NCI-H1105 treated with DMSO at 0.1 percent for 48 hours (cell line): ENCODE results near the gene RAI14.
A peak's percentile ranks its signal among the peaks of the same experiment; 100 is the strongest.

Source experiments
- DNase-seq: peaks from one replicate; lab custom pipeline; 2025; lab: John Stamatoyannopoulos, UW

The RAI14 gene

DNA sequence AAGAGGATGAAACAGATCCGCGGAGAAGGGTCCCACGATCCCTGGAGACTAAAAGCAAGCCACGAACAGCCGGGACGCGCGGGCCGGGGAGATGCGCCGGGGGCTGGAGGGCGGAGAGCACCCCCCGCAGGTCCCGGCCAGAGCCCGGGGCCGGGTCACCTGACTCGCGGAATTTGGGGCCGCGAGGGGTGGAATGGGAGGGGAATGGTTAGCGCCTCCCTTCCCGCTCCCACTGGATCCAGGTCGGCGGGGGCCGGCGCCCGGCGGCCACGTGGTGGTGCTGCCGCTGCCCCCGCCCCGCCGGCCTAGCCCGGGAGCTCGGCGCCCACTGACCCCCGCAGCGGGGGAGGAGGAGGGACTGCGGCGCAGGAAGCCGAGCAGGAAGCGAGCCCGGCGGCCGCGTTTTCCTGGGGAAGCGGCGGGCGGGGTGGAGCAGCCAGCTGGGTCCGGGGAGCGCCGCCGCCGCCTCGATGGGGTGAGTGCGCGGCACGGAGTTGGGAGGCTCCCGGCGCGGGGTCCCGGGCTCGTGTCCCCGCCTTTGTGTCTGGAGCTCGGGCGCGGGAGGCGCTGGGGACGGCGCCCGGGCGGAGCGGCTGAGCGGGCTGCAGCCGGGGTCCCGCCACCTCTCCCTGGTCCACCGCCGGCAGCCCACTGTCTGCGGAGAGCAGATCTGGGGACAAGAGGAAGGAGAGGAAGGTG, at the start of gene RAI14:
TSS of gene RAI14 (plus strand) at position 328 of the 699 bp plus-strand sequence. CDS start 30,592 bp downstream, outside the sequence.
- peak; percentile 46 for DNase-seq

DNA sequence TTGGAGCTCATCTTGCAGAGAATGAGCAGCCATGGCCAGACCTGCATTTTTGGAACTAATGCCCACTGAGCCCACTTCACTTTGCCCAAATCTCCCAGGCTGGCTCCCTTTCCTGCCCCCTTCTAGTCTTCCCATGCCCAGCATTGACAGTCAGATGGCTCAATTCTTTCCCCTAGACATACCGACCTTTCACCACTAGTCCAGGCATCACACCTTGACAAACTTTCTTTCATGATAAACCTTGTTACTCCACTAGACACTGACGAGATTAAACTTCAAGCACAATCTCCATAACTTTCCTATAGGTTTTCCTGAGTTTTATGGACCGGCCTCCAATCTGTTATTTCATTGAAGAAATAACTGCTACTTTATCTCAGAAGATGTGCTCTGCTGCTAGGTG, 47.8 kb upstream of the RAI14 start:
- DNase-seq, result no peak

DNA sequence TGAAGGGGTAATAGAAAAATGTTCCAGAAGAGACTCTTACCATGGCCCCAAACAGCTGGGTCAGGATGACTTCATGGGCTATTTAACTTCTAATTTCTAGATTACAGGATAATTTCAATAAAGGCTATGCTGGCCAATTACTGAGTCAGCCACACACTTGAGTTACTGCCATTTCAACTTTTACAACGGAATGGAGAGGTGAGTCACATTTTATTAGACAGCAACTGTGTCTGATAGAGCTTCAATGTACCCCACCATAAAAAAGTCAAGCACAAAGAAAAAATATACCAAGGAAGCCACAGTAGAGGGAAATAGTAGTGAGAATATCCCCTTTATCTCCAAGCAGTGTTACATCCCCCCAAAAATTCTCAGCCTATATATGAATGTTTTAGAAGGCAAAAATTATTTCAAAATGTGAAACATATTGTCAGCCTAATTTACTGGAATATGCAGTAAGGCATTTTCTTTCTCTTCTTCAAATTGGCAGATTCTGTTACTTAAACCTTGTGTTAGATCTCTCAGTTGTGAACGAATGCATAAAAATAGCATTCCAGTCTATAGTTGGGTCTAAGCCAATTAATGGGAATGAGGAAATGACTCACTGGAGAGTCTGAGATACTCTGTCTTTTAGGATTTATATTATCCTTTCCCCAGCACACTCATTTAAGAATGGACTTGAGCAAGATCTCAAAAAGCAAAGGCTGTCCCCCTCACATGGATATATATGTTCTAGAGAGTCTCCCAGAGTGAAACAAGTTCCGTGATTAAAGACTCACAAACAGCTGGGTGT, 47.1 kb upstream of the RAI14 start:
- DNase-seq, result no peak

DNA sequence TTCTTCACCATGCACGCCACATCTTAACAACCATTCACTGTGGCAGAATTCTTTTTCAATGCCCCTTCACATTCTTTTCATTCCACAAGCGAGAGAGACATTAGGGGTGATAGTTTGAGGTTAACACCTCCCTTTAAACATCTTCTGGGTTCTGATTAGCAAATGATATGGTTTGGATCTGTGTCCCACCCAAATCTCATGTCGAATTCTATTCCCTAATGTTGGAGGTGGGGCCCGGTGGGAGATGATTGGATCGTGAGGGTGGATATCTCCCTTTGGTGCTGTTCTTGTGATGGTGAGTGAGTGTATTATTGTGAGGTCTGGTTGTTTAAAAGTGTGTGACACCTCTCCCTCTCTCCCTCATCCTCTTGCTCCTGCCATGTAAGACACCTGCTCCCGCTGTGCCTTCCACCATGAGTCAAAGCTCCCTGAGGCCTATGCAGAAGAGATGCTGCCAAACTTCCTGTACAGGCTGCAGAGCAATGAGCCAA, 46.1 kb upstream of the RAI14 start:
- DNase-seq, result no peak

DNA sequence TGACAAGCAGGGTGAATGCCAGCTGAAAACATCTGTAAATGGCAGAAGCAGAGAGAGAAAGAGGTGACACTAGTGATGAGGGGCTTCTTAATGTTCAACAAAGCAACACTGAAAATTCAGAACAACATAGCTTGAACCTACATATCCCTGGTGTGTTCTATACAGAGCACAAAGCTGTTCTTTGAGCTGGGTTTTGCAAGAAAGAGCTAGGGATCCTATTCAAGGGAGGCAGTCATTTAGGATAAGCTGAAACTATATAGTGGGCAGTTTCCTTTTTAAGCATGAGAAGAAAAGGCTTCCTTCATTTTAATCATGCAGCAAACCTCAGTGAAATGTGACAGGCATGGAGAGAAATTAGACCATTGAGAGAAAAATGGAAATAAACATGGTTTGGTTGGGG, 45.6 kb upstream of the RAI14 start:
- DNase-seq, result no peak

DNA sequence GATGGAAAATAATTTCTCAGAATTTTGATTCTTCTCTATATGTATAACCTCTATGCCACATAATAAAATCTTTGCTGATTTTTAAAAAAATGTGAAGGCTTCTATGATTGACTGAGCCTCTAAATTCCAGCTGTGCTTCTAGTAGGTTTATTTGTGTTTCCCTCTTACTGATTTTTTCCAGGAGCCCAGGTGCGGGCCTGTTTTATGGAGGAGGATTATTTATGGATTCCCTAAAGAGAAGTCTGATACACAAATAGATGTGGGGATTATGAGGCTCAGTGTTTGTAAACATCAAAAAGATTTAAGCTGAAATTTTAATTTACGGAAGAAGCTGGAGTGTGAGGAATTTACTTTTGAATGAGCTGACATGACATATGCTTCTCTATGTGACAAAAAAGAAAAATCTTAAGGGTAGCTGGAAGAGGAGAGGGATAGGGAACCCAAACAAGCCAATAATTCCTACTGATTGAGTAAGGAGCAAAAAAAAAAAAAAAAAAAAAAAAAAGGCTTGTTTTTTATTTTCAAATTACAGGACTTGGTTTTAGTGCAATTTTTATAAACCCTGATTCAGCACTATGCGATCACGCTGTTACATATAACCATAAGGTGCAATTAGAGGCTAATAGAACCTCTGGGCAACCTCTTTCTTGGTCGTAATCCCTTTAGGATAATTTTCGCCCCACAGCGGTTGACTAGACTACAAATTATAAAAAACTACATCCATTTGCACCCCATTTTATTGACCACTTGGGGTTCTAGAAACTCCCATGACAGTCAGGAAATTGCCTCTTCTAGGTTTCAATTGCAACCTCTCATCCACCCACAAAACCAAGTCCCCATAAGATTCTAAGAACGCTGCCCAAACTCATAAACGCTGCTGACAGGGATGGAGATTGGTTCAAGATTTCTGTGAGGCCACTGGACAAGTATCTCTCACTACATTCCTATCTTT, 44.4 kb upstream of the RAI14 start:
- no peak for DNase-seq

DNA sequence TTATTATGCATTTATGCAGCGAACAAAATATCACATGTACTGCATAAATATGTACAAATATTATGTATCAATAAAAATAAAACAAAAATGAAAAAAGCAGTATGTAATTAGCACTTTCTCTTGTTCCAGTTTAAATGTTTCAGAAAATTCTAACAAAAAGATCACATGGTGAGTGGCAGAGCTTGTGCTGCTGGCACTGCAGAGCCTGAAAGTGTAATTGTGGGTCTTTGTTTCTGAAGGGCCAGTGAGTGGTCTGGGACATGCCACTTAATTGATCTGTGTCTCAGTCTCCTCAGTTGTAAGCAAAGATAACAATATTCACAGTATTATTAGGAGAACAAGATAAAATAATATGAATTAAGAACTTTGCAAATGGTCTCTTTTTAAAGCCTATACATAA, 39.5 kb upstream of the RAI14 start:
- peak; percentile 78 for DNase-seq

DNA sequence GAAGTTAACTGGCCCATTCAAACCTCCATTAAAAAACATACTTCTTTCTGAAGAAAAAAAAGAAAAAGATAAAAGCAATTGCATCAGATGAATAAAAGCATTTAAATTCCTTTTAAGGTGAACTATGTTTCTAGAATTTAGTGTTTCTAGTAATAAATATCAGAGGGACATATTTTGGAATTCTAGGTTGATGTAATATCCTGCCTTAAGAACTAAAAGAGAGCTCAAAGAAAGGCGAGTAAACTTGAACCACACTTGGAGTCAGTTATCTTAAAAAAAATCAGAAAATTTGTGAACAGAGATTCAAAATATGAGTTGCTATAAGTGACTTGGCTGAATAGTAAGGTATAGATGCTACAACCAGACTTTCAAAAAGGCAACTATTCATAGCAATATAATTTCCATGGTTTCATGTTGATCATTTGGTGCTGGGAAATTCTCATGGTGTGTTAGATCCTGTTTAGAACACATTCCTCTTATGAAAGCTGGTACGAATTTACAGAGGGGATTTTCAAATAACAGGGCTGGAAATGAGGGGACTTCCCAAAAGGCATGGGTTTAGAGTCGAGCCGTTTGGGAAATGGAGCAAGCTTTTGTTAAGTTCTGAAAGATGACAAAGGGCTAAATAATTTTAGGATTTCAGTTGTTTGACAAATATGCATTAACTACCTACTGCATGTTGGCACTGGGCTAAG, 37.6 kb upstream of the RAI14 start:
- no peak for DNase-seq

DNA sequence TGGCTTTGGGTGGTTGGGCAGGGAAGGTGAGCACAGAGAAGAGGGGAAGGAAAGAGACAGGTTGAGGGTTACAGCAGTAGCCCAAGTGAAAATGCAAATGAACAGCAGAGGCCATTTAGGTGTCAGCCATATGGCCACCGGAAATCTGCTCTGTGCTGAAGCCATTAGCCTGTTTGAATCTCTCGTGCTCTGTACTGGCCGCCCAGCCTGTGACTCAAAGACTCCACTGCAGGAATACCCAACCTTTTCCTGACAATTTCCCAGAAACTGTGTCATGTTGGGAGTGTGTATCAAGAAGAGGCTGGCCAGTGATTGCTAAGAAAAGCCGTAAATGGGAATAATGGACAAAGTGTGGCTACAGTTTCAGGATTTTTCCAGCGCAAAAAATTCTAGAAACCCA, 35.9 kb upstream of the RAI14 start:
- no peak for DNase-seq

DNA sequence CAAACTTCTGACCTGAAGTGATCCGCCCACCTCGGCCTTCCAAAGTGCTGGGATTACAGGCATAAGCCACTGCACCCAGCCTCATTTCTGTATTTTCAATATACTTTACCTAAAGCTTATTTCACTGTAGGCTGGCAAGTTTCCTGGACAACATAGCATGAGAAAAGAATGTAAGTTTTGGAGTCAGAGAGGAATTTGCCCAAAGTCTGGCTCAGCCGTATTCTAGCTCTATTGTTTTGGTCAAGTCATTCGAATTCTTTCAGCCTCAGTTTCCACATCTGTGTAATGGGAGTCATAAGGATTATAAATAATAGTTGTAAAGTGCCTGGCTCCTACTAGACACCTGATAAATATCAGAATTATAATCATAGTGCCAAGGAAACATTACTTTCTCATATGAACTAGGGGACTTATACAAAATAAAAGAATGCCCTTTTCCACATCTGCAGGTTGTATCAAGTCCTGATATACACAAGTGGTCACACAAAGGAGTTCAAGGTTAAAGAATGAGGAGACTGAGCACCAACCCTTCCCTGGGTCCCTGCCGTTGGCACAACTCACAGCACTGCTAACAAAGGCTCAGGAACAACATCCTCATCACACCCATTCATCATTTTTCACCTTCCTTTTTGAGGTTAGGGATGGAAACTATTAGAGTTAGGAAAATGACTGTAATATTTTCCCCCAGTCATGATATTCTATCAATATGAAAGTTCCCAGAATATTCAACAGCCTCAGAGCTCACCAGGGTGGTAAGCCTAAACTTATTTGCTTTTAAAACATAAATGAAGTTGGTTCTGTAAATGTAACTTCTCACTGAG, 34.6 kb upstream of the RAI14 start:
- DNase-seq, result no peak

DNA sequence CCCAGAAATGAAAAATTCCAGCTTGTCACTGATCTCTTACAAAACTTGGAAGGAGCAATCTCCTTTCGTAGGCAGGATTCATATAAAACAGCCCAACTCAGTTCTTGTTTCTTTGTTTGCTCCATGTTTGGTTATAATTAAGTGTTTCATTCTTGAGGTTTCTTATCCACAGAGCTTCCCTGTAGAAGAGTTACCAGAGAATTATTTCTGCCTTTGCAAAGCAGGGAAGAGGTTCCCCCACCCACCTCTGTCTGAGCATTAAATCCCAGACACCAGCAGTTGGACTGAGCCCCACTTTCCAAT, 34.1 kb upstream of the RAI14 start:
- DNase-seq, result no peak

DNA sequence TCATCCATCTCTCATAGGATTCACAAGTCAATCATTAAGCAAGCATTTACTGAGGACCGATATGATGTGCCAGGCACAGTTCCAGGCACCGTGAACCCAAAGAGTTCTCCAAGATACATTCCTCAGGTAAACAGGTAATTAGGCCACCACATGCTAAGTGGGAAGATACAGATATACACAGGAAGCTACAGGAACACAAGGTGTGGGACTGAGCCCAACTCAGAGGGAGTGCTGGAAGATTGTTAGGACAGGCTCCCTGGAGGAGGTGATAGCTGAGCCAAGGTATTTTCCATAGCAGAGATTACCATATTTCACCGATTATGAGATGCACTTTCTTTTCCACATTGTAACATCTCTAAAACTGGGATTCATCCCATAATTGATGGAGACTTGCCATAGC, 31.4 kb upstream of the RAI14 start:
- DNase-seq, result no peak

DNA sequence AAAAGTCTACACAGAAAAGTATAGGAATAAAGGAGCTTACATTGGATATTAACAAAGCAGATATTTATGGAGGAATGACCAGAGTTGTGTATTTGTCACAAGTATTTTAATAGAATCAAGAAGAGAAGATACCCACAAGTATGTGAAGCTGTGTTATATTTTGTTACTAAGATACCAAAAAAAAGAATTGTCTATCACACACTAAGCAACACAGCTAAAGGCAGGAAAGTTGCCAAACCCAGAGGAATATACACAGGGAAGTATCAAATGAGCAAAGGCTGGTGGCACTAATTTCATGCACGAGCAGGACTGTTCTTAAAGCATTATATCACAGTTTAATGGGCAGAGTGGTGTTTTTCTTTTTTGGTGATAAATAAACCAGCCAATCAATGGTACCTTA, 30.9 kb upstream of the RAI14 start:
- no peak for DNase-seq

DNA sequence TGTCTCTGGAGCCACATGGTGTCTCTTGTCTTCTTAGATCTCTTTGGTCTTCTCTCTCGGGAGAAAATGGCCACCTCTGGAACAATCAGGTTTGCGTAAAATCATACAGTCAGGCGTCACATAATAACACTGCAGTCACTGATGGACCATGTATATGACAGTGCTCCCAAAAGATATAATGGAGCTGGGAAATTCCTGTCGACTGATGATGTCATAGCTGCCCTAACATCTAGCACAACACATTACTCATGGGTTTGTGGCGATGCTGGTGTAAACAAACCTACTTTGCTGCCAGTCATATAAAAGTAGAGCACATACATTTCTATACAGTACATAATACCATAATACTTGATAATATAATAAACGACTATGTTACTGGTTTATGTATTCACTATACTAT, 30.1 kb upstream of the RAI14 start:
- no peak for DNase-seq

DNA sequence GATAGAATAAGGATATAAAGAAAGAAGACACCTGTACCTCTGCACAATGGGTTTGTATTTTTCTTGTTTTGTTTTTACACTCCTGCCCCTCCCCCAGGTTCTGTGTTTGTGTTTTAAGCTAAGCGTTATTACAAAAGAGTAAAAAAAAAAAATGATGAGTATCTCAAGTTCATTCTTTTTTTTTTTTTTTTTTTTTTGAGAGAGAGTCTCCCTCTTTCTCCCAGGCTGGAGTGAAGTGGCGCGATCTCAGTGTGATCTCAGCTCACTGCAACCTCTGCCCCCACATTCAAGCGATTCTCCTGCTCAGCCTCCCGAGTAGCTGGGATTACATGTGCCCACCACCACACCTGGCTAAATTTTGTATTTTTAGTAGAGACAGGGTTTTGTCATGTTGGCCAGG, 29.4 kb upstream of the RAI14 start:
- no peak for DNase-seq

DNA sequence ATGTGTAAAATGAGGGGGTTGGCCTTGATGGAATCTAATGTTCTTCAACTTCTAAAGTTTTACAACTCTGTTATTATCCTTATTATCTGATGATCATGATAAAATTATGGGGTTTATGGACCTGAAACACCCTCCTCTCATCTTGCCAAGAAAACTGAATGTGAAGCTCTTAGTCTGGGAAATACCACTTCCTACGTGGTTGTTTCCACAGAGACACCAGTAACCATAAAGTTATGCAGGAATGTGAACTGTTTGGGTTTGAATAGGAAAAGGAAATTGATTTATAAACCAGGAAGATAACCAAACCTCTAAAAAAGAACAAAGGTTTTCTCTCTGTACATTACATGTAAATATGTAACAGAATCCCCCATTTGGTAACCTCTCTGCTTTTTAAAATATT, 28.3 kb upstream of the RAI14 start:
- no peak for DNase-seq

DNA sequence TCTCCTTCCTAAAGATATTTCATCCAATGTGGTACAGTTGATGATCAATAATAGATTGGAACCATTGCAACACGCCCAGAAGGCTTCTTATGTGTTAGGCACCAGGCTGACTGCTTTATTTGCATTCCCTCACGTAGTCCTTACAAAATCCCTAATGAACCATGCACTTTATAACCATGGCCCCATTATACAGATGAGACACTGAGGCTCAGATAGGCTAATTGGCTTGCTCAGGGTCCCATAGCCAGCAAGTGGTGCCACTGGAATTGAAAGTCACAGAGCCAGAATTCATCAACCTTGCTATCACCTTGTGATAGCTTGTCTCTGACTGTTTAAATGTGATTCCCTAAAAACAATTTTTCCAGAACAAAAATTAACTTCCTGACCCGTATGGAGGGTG, 27.8 kb upstream of the RAI14 start:
- no peak for DNase-seq

DNA sequence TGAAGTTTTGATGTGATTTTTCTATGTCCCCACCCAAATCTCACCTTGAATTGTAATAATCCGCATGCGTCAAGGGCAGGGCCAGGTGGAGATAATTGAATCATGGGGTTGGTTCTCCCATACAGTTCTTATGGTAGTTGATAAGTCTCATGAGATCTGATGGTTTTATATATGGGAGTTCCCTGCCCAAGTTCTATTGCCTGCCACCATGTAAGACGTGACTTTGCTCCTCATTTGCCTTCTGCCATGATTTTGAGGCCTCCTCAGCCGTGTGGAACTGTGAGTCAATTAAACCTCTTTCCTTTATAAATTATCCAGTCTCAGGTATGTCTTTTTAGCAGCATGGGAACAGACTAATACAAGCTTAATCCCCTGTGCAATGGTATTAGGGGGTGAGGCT, 25.5 kb upstream of the RAI14 start:
- DNase-seq, result no peak

DNA sequence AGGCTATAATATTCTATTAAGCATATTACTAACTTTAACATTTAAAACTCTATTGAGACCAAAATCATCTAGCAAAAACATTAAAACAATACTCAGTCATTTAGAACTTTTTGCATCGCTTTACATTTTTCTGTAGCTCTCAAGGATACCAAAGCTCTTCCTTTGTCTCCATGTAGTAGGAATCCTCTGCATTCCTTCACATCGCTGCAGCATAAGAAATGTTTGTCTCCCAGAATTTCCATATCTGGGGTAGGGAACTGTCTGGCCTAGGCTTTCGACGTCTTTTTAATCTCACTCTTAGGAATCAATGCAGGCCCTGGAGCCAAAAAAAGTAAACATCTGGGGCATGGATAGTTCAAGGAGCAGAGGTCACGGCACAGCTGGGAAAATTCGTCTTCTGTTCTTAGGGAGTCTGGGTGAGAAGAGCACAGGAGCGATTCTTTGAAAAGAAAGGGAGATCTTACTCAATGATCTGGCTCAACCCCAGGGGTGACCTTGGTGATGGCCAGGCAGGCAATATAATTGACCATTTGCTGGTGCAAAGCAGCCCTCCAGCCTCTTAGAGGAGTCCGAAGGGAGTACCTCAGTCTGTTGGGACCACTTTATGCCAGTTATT, 23.2 kb upstream of the RAI14 start:
- DNase-seq, result no peak

DNA sequence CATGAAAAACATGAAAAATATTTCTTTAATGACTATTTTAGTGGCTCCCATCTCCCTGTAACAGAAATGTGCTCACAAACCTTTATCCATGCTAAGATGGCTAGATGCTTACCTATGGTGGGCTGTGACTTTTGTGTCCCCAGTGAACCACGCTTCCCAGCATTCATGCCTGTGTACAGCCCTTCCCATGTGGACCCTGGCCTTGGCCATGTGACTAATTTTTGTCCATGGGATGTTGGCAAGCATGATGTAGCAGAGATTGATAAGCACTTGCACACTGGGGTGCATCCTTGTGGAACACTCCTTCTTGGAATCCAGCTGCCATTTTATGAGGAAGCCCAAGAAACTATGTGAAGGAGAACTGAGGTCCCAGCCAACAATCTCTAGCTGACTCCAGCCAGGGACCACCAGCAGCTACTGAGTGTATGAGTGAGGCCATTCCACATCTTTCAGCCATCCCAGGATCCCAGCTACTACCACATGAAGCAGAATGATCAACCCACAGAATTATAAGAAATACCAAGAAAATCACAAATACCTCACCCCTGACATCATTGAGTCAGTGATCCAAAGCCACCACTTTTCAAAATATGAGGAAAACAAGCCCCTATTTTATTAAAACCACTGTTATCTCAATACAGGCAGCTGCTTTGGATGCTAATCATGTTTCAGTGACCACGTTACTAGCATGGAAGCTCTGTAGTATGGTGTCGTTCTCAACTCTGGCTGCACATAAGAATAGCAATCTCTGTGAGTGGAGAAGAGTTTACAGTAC, 16.1 kb upstream of the RAI14 start:
- DNase-seq, result no peak
